C1 segment of cervical spinal cord (tissue), 14 donors: ENCODE measurements around the gene CFTR.
A peak's percentile ranks its signal among the peaks of the same experiment; 100 is the strongest.
"Not testable (repeated sequence)": the region's sequence is repeated elsewhere in the genome, so short reads cannot be mapped to it uniquely, and the experiment has no call there.

Experiments
- DNase-seq, 14 donors: peaks; one replicate each; lab custom pipeline; 2025; lab: John Stamatoyannopoulos, UW

CFTR gene

GRCh38 chr7:117479225-117480054, at the start of gene CFTR:
TSS of gene CFTR (plus strand) at chr7:117480025. CDS start at chr7:117480095, 70 bp downstream.
- DNase-seq: peak in 2 of 14 donors; percentile 5 to 8

DNA sequence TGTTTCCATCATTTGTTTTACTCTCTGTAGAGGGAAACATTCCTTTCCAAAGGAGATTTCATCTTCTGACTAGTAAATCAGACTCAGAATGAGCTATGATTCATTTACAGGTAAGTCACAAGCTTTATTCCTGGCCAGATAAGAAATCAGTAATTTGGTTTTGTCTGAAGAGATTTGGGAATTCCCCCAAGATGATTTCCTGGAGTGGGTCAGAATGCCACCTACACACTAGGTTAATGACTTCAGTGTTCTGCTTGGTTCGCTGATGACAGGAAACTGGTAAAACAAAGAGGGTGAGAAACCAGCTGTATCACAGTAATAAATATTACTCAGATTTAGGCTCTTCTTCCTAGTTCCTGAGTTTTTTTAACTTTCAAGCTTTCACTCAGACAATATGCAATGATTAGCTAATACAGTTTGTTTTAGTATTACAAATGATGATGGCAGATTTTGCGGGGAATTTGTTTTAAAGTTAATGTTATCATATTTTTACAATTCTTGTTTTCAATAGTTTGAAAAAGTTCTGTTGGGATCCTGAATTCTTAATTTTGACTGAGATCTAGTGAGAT, 44.3 kb upstream of the CFTR start:
- DNase-seq: no peak

- no peak for DNase-seq
Observed at GRCh38 chr7:117444646-117445045, 35.2 kb upstream of the CFTR start.

DNA sequence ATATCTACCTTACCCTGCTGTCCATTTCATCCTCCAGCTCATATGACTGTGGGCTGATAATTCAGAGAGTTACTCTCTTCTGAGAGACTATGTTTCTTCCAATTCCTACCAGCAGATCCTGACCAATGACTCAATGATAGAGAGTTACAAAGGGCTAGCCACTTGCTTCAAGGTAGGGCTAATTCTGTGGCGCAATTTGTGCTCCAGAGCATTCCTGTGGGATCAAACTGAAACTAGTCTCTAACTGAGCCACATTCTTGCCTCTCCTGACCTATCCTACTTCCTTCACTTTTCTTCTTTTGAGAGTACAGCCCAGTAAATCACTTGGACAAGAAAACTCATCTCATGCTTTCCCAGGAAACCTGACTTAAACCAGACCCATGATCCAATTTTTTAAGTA, 34.6 kb upstream of the CFTR start:
- no peak for DNase-seq

- no peak for DNase-seq
Observed at GRCh38 chr7:117446220-117446815, 33.5 kb upstream of the CFTR start.

DNA sequence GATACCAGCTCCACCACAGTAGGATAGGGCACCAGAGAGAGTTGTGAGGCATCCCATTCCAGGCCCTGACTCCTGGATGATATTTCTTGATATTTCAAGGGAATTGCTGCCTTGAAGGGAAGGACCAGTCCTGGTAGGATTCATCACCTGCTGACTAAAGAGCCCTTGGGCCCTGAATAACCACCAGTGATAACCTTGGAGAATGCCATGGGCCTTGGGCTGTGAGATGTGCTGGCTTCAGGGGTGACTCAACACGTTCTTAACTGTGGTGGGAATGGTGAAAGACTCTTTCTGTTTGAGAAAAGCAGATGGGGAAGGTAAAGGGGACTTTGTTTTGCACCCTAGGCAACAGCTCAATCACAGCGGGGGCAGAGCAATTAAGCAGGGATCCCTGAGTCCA, 31.2 kb upstream of the CFTR start:
- DNase-seq: no peak

DNA sequence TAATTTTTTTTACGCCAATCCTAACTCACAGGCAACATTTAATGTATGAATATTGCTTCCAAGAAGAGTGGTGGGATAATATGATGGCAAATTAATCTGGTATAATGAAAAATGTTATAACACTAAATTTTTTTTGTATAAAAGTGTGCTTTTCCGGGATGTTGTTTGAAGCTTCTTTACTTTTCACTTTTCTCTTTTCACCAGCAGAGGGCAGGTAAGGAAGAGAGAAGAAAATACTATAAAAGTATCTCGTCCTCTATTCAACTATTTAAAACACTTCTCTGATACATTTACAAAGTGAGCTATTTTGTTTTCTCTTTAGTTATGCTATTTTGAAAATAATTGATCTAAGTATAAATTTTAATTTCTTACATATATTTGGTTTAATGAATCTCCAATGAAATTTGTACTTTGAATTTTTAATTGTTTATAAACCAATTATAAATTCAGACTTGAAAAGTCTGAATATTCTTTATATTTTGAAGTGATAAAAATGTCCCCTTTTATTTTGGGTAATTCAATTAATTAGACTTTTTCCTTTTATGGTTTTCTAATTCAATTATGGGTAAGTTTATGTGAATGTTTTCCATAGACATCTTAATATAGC, 20.7 kb upstream of the CFTR start:
- no peak for DNase-seq

- DNase-seq: no peak
Observed at GRCh38 chr7:117459735-117460134, 20.1 kb upstream of the CFTR start.

DNA sequence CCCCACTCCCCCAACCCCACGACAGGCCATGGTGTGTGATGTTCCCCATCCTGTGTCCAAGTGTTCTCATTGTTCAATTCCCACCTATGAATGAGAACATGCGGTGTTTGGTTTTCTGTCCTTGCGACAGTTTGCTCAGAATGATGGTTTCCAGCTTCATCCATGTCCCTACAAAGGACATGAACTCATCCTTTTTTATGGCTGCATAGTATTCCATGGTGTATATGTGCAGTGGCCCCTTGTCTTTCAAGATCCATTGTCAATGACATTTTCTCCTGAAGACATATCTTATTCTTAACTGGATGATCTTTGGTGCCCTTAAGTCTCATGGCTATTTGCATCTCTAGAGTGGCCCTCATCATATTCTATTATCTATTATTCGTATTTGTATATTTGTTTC, 19.0 kb upstream of the CFTR start:
- DNase-seq: not testable (repeated sequence)

- no peak for DNase-seq
Observed at GRCh38 chr7:117468174-117468573, 11.7 kb upstream of the CFTR start.

DNA sequence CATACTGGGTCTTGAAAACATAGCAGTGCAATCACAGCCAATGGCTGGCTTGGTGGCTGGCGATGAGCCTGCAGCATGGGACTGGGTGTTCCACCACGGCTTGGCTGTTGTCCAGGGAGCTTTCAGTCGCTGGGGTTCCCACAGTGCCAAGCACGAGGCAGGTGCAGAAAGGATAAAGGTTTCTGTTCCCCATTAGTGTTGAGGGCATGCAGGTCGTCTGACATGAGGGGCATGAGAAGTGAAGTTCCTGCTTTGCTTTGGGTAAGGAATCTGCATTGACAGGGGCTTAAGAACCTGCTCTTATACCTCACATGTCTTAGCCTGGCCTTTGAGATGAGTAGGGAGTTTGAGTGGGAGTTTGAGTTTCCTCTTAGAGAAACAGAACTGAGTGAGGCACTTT, 9.0 kb upstream of the CFTR start:
- no peak for DNase-seq

- DNase-seq: no peak
Observed at GRCh38 chr7:117472335-117472734, 7.5 kb upstream of the CFTR start.

- no peak for DNase-seq
Observed at GRCh38 chr7:117476557-117477215, 3.1 kb upstream of the CFTR start.

DNA sequence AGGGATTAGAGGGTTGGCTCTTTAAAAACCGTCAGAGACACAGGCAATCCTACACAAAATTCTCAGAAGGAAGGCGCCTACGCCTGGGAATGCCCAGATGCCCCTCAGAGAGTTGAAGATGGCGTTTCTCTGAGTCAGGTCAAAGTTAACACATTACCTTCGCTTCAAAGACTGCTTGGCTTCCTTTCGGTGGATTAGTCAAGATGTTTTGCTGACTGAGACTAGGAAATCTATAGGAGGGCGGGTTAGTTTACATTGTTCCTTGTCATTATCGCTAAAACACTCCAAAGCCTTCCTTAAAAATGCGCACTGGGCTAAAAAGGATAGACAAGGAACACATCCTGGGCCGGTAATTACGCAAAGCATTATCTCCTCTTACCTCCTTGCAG, 995 bp upstream of the CFTR start:
- DNase-seq: no peak

- DNase-seq: no peak
Observed at GRCh38 chr7:117480055-117480362, 184 bp downstream of the CFTR start.

GRCh38 chr7:117480978-117481377, 1.2 kb downstream of the CFTR start:
- no peak for DNase-seq

GRCh38 chr7:117485118-117485620, 5.3 kb downstream of the CFTR start:
- DNase-seq: no peak

DNA sequence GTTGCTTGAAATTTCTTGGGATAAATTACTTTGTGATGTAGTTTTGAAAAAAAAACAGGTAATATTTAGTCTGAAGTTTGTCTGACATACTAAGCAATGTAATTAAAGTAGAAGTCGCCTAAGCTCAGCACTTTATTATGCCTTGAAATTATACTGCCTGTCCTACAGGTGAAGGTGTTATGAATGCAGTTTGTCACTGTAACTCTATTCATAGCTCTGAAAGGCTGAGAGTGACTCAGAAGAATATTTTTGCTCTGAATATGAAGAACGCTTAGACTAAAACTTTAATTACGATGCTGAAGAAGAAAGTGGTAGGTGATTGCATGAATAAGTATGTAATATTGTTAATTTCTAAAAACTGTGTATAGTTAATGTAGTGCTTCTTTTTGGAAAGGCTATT, 9.2 kb downstream of the CFTR start:
- DNase-seq: no peak

DNA sequence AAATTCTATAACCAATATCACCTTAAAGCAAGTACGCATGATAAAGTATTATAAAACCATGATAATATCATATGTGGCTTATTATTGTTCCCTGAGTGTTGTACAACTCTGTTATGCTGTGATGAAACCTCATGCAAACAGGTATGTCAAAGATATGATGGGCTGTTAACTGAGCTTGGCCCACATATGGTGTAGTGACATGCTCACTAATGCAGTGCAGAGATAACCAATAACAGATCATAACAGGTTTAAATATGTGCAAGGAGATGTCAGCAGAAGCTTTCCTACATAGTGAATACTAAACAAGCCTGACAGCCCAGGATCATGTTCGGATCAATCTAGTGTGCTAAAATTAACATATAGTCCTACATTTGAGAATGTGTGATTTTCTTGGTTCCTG, 9.6 kb downstream of the CFTR start:
- DNase-seq: no peak

- no peak for DNase-seq
Observed at GRCh38 chr7:117489911-117490310, 10.1 kb downstream of the CFTR start.

GRCh38 chr7:117492649-117493048, 12.8 kb downstream of the CFTR start:
- DNase-seq: no peak

DNA sequence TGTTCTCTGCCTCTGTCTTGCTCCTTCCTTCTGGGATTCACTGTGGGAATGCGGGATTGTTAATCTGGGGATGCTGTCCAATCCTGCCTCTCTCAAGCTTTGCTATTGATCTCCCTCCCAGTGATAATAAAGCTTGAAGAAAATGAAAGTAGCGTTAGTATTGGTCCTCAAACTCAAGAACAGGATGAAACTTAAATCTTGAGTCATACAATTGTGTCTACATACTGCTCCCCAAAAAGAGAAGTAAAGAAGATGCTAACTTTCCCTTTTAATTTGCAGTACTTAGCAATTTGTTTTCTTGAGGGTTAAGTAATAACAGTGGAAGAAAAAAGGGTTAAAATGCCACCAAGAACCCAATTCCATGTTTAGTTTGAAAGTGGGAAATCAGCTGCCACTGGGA, 13.6 kb downstream of the CFTR start:
- no peak for DNase-seq
